Kidney glomerular epithelial cell (primary cell): ENCODE measurements around the gene SCARB1.

ENCODE experiments used
- DNase-seq: peaks from one replicate; lab custom pipeline; 2025; lab: John Stamatoyannopoulos, UW

The SCARB1 gene

DNA sequence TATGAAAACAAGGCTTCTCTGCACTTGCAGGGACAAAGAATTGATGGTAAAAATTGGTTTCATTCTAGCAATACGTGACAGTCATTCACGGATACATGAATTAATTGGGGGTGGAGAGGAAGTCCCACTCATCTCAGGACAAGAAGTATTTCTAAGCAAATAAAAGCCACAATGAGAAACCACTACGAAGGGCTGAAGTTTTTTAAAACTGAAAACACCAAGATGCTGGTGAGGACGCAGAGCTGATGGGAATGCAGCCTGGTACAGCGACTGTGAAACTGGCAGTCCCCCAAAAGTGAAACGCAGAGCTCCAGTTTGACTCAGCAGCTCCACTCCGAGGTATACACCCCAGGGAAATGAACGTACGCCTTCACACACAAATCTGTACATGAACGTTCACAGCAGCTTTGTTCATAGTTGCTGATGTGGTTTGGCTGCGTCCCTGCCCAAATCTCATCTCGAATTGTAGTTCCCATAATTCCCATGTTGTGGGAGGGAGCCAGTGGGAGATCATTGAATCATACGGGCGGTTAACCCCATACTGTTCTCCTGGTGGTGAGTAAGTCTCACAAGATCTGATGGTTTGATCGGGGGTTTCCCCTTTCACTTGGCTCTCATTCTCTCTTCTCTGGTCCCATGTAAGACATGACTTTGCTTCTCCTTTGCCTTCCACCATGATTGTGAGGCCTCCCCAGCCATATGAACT is 89.0 kb downstream of the SCARB1 start:
- DNase-seq: no peak

GRCh38 chr12:124774054-124774461 is 89.6 kb downstream of the SCARB1 start:
- DNase-seq: no peak

DNA sequence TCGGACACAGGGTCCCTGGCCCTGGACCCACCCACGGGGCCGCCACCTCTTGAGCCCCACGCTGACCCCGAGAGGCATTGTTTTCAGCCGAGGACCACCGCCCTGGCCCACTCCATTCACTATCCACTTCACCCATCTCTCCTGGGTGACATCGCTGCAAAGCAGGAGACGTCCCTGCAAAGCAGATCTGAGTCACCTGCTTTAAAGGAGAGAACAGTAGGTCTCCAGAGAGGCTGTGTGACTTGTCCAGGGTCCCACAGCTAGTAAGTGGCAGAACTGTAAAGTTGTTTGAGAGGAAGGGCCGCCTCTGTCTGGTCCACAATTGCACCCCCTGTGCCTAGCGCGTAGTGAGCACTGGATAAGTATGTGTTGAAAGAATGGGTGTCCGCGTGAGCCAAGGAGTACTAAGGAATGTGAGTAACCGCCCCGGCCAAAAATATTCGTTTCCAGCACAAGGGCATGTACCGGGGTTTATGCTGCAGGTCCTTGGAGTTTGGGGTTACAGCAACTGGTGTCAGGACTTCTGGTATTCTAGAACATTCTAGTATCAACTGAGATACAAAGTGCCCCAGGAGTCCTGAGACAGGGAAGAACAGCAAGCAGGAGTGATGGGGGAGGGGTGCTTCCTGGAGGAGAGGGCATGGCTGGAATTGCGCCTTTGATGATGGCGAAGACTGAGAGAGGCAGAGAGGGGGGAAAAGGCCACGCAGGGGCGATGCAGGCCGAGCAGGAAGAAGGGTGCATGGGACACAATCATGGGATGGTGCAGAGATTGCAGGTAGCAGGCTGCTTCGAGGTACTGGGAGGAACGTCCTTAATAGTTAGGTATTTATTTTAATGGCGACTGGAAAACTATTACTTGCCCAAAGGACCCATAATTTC is 91.1 kb downstream of the SCARB1 start:
- no peak for DNase-seq

GRCh38 chr12:124771462-124772288 is 92.0 kb downstream of the SCARB1 start:
- DNase-seq: peak; percentile 47

DNA sequence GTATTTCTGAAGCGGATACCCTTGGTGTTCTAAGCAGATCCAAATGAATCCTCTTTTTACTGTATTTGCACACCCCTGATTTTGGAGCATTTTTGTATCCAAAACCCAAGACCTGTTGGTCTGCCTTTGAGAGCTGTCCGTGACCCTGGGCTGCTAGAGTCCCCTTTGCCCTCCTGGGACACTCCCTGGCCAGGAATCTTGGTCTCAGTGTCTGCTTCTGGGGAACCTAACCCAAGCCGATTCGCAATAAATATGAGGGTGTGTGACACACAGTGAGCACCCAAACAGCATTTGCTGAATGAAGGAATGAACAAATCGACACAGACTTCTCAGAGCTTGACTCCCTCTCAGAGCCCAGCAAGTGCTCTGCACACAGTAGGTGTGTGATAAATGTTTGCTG is 92.9 kb downstream of the SCARB1 start:
- DNase-seq: no peak

GRCh38 chr12:124769881-124770512 is 93.7 kb downstream of the SCARB1 start:
- DNase-seq: no peak

GRCh38 chr12:124769163-124769530 is 94.5 kb downstream of the SCARB1 start:
- DNase-seq: no peak

DNA sequence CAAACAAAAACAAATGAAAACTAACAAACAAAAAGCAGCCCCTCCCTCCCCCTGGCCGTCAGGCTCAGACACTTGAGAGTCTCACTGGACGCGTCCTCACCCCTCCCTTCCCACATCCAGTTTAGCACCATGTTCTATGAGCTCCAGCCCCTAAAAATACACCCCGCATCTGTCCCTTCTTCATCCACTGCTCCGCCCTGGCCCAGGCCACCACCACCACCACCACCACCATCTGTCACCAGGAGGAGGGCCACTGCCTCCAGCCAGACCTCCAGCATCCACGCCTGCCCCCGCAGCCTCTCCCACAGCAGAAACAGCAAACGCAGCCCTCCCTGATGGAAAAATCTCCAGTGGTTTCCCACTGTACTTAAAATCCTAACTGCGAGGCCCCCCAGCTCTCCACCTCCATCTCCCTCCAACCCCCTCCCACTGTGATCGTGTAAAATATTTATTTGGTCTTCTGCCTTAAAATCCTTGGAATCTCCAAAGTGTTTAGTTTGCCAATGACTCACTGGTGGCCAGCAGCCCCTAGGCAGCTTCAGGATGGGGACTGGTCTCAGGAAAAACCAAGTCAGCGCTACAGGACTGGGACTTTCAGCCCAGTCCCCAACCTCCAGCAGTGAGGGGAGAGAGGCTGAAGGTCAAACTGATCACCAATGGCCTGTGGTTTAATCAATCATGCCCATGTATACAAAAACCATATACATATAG is 95.1 kb downstream of the SCARB1 start:
- no peak for DNase-seq

DNA sequence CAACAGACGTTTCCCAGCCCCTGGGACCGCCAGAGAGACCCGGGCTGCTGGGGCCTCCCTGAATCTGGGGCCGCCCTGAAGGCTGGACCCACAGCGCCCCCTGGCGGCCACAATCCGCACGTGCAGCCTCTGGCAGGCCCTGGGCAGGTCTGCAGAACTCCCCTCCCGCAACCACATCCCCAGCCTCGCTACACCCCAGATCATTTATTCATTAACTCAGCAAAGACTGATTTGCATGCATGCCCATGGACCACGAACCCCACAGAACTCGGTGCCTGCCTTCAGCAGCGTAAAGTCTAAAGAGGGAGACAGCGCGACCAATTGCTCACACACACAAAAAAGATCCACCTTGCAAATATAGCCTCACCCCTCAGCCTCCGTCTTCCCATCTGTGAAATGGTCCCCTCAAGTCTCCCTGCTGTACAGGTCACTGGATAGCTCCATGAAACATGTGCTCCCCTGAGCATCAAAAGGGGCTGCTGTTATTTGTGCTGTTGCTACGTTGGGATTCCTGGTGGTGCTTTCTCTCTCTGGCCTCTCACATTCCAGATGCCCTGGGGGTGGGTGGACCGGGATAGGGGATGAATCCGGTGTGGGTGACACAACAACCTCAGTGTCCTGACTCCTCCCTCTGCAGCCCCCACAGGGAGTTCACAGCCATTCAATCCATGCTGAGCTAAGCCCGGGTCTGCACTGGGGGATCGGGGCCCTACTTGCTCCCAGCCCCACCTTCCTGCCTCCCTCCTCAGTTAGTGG is 96.4 kb downstream of the SCARB1 start:
- peak; percentile 75 for DNase-seq

GRCh38 chr12:124766727-124767065 is 97.0 kb downstream of the SCARB1 start:
- no peak for DNase-seq

DNA sequence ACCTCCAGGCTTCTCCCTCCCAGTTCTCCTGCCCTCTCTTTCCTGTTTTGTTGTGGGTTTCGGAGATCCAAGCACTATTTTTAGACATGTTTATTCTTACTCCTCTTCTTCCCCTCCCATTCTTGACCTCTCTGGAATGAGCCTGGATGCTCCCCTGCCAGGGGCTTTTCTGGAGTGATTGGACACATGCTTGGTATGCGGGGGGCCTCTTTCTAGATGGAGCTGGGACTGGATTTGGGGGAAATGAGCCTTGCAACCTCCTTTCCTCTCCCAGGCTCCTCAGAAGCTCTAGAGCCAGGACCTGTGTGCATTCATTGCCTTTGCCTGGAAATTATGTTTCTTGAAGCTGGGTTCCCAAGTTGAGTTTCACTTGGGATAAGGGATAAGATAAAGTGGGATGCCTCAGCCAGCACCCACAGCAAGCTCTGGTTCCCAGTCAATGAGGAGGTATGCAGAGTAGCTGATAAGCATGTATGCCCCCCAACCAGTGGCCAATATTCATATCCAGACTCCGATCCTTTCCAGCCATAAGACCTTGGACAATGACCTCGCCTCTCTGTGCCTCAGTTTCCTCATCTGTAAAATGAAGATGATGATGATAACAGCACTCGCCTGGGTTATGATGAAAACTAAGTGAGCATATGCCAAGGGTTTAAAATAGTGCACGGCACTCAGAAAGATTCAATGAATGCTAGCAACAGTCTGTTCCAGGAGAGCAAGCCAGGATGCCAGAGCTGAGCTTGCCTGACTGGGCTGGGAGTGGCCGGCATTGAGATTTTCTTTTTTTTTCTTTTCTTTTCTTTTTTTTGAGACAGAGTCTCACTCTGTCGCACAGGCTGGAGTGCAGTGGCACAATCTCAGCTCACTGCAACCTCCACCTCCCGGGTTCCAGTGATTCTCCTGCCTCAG is 97.8 kb downstream of the SCARB1 start:
- DNase-seq: no peak

- peak; percentile 32 for DNase-seq
Measured at GRCh38 chr12:124764870-124765580, 98.6 kb downstream of the SCARB1 start.

DNA sequence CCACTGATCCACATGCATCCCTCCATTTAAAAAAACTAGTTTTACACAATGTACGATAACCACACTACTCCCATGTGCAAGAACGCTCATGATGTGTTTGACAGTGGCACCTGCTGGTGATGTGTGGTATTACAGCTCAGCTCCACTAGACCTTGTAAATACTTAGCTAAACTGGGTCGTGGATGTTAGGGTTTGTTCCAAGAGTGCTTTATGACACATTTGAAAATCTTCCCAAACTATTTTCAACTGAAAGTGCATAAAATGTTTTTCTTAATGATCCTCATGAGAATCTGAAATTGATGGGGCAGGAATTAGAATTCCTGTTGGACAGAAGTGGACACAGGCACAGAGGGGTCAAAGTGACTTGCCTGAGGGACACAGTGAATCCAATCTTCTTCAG is 99.2 kb downstream of the SCARB1 start:
- no peak for DNase-seq

- no peak for DNase-seq
Measured at GRCh38 chr12:124763594-124763979, 100.1 kb downstream of the SCARB1 start.

DNA sequence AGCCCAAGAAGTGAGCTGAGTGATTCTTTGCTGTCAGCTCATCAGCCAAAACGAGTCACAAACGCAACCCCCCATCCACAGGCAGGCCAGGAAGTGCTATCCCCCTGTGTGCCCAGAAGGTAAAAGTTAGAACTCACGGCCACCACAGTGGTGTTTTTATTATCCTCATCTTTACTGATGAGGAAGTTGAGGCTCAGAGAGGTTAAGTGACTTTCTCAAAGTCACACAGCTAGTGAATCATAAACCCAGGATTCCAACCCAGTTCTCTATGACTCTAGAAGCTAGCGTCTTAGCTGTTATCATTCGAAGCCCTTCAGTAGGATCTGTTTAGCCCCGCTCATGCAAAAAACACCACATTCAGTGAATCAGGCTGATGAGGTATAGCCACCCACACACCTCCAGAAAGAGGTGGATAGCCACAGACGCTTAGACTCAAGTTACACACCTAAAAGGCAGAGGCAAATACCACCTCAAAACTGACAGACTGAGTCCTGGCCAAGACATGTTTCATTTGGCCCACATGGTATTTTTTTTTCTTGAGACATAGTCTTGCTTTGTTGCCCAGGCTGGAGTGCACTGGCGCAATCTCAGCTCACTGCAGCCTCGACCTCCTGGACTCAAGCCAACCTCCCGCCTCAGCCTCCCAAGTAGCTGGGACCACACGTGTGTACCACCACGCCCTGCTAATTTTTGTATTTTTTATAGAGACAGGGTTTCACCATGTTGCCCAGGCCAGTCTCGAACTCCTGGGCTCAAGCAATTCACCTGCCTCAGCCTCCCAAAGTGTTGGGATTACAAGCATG is 100.7 kb downstream of the SCARB1 start:
- DNase-seq: no peak

DNA sequence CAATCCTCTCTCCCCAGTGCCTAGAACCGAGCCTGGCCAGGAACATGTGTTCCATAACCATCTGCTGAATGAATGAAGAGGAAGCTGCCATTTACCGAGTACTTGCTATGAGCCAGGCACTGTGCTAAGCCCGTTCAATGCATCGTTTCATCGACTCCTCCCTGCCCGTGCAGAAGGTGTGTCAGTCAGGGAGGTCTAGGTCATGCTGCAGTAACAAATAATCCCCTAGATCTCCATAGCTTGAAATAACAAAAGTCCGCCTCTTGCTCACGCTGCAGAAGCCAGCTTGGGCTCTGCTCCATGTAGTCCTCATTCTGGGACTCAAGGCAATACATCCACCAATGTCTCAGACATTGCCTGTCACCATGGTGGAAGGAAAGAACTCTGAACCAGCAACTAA is 101.3 kb downstream of the SCARB1 start:
- DNase-seq: no peak

DNA sequence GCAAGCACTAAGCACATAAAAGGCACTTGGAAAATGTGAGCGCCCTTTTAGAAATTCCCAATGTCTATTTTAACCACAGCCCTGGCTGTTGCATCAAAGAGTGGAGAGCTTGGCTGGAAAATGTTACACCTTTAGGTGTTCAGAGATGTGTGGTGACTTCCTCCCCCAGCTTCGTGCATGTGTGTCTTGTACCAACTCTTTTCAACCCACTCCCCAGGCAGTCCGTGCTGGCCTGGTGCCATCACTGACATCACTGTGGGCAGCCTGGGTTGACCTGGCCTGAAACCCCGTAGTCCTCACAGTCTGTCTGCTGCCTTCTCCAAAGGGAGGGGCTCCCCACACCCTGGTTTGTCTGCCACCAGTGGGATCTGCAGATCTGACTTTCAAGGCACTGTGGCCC is 101.8 kb downstream of the SCARB1 start:
- no peak for DNase-seq

DNA sequence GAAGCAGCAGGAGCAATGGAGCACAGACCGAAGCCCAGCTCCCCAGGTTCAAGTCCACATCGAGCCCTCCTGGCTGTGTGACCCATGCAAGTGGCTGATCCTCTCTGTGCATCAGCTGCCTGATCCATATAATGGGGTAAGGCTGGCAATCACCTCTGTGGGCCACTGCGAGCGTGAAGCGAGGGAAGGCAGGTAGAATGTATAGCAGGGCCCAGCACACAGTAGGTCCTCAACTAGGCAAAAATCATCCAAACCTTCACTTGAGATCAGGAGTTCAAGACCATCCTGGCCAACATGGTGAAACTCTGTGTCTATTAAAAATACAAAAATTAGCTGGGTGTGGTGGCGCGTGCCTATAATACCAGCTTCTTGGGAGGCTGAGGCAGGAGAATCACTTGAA is 102.6 kb downstream of the SCARB1 start:
- DNase-seq: no peak
